Measurements from ENCODE around the gene SHQ1.

The SHQ1 gene

GRCh38 chr3:72847282-72847681, 963 bp downstream of the SHQ1 start:
- no peak for DNase-seq

DNA sequence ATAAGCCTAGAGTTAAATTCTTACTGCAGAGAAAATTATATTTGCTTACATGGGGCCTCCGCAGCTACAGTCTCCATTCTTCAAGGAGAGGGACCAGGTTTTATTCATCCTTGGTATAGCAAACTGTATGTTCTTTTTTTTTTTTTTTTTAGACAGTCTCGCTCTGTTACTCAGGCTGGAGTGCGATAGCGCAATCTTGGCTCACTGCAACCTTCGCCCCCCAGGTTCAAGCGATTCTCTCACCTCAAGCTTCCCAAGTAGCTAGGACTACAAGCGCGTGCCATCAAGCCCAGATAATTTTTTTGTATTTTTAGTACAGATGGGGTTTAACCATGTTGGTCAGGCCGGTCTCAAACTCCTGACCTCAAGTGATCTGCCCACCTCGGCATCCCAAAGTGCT, 2.1 kb downstream of the SHQ1 start:
- no peak for DNase-seq

GRCh38 chr3:72844436-72844993, 3.7 kb downstream of the SHQ1 start:
- DNase-seq: no peak

- no peak for DNase-seq
These were observed 9.2 kb downstream of the SHQ1 start for GRCh38 chr3:72839057-72839456.

DNA sequence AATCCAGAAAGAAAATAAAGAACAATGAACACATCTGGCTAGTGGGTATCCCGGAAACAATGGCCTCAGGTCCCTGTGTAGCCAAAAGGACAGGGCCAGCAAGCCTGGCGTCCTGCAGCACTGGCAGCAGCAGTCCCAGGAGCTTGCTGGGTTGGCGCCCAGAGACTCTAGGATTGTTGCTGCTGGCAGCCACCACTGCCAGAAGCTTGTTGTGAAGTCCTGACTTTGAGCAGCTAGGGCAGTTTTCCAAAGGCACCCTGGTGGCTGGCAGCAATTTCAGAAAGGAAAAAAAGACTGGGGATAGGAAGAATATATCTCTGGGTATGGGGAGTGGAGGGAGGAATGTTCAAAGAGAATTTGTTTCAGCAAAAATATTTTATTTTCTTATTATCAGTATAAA, 11.3 kb downstream of the SHQ1 start:
- no peak for DNase-seq

GRCh38 chr3:72836416-72836815, 11.8 kb downstream of the SHQ1 start:
- no peak for DNase-seq

DNA sequence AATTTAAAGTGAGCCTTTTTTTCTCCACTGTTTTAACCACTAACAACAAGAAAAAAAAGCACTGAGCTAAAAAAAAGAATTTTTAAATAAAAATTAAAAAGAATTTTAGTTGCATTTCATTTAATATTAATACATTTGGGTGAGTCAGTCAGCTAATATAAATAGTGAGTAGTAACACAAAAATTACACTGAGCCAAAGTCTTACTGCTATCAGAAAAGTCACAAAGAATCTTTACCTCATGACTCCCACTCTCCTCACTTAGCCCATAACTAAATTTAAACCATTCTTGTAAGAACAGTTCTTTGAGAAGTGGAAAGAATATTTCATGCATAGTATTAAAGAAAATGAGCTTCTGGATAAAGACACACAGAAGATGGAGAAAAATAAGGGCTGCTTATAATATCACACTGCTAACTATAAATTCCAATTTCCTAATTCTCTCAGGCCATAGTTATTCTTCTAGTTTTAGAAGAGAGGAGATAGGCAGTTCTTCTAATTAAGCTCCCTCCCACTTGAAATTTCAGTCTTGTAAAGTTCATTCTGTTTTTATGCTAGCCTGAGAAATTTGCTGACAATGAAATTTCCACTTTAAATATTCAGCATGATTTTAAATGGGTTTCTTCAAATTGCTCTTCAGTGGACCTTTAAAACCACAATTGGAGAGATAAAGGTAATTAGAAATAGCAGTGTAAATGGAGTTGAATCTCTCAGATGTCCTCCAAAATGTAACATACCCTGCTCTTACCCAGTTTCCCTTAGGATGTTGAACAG, 17.6 kb downstream of the SHQ1 start:
- DNase-seq: no peak

DNA sequence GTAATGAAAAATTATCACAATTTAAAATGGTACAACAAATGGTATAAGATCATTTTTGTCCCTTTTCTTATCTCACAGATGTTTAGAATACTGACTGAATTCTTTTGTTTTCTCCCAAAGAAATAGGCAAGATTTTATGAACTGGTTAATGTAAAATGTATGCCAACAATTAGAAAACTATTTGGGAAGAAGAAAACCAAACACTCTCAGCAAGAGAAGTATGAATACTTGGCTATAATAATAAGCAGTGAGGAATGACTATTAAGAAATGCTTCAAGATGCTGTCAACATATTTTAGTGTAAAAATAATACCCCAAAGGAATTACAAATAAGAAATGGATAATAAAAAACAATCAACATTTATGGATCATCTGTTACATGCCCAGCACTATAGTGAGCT, 18.5 kb downstream of the SHQ1 start:
- DNase-seq: no peak

DNA sequence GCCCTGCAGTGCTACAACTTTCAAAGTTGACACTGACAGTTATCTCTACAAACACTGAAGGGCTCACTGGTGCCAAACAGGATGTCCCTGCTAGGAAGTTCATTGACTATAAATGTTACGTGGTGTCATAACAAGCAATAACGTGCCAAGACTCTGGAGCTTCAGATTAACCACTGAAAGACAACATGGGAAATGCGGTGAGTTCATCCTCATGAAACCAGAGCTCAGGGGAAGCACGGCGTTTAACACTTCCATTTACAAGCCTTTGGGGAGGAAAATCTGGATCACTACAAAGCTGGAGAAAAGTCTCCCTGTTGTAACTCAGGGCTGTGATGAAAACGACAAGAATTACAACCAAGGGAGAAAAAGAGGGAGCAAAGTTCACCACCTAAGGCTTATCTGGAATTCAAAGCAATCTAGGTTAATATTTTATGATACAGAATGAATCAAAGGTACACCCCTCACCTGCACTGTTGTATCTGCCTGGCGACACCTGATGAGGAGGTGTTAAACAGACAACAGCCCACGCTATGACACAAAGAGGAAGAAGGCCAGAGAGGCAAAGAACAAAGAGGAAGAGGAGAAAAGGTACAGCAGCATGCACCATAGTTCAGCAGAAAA, 27.0 kb downstream of the SHQ1 start:
- no peak for DNase-seq

DNA sequence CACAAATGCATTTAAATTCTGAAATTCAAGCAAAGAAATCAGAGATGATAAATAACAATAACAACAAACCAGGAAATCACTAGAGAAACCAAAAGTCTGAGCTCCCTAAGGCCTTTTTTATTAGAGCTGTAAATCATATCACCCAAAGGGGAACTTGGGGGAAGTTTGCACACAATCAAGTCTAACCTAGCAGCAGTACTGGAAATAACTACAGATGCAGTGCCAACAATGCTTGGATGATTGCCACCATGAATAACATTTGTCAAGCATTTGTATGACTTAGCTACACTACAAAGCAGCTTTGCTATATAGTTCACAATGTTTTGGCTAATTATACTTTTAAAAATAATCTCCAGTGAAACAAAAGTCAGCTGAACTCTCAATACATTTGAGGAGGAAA, 27.8 kb downstream of the SHQ1 start:
- DNase-seq: no peak

DNA sequence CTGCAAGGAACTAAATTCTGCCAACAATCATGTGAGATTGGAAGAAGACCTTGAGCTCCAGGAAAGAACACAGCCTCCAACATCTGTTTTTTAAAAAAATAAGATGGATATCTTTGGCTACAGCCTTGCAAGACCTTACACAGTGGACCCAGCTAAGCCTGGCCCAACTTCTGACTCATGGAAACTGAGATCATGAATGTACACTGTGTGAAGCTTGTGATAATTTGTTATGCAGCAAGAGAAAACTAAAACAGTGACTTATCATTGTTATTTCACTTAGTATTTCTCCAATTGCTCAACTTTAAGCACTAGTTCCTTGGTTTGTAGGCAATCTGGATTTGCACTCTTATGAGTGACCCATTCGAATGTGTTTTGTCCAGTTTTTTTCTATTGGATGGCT, 29.3 kb downstream of the SHQ1 start:
- no peak for DNase-seq

GRCh38 chr3:72818092-72818773, 30.0 kb downstream of the SHQ1 start:
- no peak for DNase-seq

DNA sequence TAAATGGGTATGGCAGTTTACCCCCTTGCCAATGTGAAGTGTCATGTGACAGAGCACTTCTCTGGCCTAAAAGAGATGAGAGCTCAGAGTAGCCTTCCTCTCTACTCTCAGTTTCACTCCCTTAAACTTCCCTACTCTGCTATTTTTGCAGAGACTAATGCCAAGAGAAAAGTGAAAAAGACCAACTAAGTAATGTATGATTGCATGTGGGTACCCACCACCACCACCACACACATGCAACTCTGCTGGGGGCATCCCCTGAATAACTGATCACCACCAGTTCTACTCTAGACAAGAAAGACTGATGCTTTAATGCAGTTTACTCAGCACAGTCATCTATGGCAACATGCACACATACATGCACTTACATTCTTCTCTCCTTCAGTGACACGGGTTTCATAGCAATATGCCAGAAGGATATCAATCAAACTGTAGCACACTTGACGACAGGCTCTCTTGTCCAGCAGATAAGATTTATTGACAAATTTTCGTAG, 31.3 kb downstream of the SHQ1 start:
- DNase-seq: no peak

DNA sequence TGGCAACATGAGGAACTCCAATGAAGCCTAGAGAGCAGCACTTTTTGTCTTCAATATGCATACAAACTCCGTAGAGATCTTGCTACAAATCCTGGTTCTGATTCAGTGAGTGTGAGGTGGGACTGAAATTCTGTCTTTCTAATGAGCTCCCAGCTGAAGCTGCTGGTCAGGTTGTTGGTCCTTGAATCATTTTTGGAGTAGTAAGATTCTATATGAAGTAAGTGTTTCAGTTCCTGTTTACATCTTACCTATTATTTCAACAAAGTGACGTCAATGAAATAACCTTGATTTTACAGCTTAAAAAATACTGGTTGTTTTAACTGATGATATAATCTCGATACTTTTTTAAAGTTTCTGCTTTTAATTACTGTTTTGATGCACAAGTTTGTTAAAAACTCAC, 33.9 kb downstream of the SHQ1 start:
- DNase-seq: no peak

GRCh38 chr3:72812201-72812600, 36.0 kb downstream of the SHQ1 start:
- no peak for DNase-seq

GRCh38 chr3:72811571-72811970, 36.7 kb downstream of the SHQ1 start:
- no peak for DNase-seq

DNA sequence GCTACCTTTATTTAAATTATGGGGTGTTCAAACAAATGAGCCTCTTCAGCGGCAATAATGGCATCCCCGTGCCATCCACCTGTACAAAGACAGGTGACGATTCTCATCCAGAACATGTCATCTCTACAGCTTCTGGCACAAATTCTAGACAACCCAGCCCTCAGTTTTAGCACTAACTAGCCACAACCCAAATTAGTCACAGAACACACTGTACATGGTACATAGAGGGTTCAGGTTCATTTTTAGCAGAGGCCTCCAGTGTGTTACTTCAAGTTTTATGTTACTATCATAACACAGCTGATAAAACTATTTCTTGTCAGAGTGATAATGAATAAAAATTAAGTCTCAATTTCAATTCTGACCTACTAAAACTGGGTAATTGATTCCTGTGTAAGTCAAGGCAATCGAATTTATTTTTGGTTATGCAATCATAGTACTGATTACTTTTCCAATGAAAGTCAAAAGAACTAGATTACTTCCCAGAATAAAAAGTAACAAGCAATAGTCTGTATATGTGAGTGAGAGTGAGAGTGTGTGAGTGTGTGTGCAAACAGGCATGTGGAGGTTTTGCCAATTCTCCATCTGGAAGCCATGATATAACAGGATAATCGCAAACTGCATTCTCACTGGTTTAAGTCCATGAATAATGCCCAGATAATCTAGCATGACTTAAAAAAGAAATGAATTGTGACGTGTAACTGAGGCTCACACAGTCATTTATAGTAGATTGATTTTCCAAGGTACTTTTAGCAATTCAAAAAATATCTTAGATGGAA, 37.4 kb downstream of the SHQ1 start:
- no peak for DNase-seq

DNA sequence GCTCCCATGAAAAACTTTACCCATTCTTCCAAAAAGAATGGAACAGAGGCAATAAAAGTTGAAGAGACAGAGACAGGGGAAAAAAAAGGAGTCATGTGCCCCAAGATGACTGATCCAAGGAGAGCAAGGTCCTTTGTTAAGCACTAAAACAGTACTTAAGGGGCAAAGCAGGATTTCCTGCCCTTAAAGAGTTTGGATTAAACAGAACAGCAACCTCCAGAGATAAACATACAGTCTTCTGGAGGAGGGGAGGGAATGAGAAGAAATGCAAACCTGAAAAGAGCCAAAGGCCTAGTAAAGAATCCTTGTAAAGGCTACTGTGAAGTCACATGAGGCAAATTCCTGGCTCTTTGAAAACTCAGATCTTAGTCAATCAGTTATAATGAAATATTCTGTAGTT, 38.2 kb downstream of the SHQ1 start:
- DNase-seq: no peak

GRCh38 chr3:72804361-72804760, 43.9 kb downstream of the SHQ1 start:
- DNase-seq: no peak

DNA sequence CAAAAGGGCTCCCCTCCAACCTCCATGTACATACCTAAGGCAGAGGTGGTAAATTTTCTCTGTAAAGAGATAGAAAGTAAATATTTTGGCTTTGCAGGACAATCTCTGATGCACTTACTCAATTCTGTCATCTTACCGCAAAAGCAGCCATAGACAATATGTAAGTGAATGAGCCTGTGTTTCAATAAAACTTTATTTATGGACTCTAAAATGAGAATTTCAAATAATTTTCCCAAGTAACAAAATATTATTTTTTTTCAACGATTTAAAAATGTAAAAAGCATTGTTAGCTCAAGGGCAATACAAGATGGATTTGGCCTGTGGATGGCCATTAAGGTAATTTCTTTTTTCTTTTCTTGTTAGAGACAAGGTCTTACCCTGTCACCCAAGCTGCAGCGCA, 44.7 kb downstream of the SHQ1 start:
- DNase-seq: no peak

- no peak for DNase-seq
These were observed 46.2 kb downstream of the SHQ1 start for GRCh38 chr3:72802001-72802400.

DNA sequence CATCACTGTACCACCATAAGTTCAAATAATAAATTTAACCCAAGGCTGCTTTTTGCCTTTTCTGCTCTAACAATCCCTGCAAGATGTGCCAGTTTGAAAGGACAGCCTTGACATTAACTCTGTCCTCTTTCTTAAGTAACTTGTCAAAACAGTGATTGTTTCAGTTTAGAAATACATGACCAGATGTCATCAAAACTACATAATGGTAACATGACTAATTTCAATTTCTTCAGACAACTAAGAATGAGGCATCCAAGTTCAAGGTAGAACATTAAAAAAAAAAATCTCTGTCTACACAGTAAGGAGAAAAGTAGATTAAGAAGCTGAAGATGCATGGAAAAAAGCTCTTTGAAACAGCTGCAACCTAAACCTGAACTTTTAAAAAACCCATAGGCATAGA, 47.4 kb downstream of the SHQ1 start:
- no peak for DNase-seq

Data from activated gamma-delta T cell (primary cell).